ENCODE results near the gene EXOC3. TPM values are rescaled to one million over a fixed set of nuclear protein-coding genes. Genes with fewer than 3 reads are reported as not detected.

Gene EXOC3
- total RNA-seq, 1 experiment from 2014 or later, result 52.4 TPM

DNA sequence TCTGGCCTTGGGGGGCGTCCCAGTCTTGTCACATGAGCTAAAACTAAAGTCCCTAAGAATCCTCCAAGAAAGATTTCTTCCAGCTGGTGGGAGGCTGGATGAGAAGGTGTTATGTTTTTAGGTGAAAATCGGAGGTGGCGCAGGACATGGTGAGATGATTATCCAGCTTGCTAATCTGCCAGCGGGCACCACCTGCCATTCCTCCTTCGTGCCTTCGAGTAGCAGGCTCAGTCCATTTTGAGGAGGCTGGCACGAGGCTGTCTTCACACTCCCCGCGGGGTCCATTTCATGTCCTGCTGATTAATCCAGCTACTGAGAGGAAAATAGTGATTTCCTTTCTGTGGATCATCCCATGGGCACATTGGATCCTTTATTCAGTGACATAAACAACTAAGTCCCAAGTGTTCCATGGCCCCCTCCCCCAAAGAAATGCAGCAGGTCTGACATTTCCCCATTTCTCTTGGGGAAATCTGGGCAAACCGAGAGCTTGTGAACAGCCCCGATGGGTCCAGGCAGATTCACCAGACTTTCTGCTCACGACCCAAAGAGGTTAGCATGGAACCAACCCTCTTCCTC, 38.2 kb upstream of the EXOC3 start:
- no peak for DNase-seq (ENCODE audit: low read depth, low spot score)
- no peak for ATAC-seq
- Histone ChIP-seq H3K4me2 (ENCODE audit: low read length) (no peak overlapping the region), H3K79me2 (ENCODE audit: insufficient read depth, low read length) (no peaks in the 10 kb centered on the region), H3K9ac (ENCODE audit: low read length) (no peak overlapping the region), H3K36me3 (ENCODE audit: control insufficient read depth in 1 of 2, insufficient read depth in 2 of 2, low read length in 2 of 2) (no peaks in the 10 kb centered on the region), H3K27me3 (ENCODE audit: insufficient read depth, low read length) (no peaks in the 10 kb centered on the region), H3K4me1 (ENCODE audit: control insufficient read depth in 1 of 2, insufficient read depth in 2 of 2, low read length in 2 of 2) (peaks cover 9 to 45% of the 10 kb centered on the region in 2 experiments), H3K9me3 (ENCODE audit: control insufficient read depth in 1 of 2, insufficient read depth in 1 of 2, low read depth in 1 of 2, low read length in 2 of 2) (no peaks in the 10 kb centered on the region), H3K4me3 (replicated peaks in 1 of 2; ENCODE audit: low read depth in 1 of 2, low read length in 2 of 2) (no peak overlapping the region), H3K9me2 (ENCODE audit: insufficient read depth) (no peaks in the 10 kb centered on the region), H4K20me1 (ENCODE audit: insufficient read depth) (no peaks in the 10 kb centered on the region), H3K27ac (ENCODE audit: low read depth, low read length) (no peak overlapping the region), H2AFZ (ENCODE audit: low read depth, low read length, poor library complexity, severe bottlenecking) (no peak overlapping the region)
- TF ChIP-seq ZNF274 (IDR thresholded peaks at IDR 0.05; ENCODE audit: low read depth, low read length), result no peak
- TF ChIP-seq, protein P1, sequence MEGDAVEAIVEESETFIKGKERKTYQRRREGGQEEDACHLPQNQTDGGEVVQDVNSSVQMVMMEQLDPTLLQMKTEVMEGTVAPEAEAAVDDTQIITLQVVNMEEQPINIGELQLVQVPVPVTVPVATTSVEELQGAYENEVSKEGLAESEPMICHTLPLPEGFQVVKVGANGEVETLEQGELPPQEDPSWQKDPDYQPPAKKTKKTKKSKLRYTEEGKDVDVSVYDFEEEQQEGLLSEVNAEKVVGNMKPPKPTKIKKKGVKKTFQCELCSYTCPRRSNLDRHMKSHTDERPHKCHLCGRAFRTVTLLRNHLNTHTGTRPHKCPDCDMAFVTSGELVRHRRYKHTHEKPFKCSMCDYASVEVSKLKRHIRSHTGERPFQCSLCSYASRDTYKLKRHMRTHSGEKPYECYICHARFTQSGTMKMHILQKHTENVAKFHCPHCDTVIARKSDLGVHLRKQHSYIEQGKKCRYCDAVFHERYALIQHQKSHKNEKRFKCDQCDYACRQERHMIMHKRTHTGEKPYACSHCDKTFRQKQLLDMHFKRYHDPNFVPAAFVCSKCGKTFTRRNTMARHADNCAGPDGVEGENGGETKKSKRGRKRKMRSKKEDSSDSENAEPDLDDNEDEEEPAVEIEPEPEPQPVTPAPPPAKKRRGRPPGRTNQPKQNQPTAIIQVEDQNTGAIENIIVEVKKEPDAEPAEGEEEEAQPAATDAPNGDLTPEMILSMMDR (IDR thresholded peaks at IDR 0.05 in 2 of 3, conservative IDR thresholded peaks at IDR 0.05 in 1 of 3; ENCODE audit: borderline replicate concordance in 1 of 3, insufficient read depth in 1 of 3, low read depth in 2 of 3, low read length in 2 of 3), result no peak
- ChIA-PET CTCF (interaction anchor here (2.8 kb wide), 1 partner anchor 9 kb away, joined by 18 read pairs; no protein-coding TSS in a partner anchor), POLR2A (no interaction called here), RAD21 (ENCODE audit: low non-redundant PET in 1 of 2, low total read pairs in 2 of 2, uncharacterized antibody in 2 of 2, unreplicated experiment in 2 of 2) (no interaction called here)
- intact Hi-C loops (cut with micrococcal nuclease), result no loop called here
- no TSS peak for BruUV-seq (replicated peaks)

DNA sequence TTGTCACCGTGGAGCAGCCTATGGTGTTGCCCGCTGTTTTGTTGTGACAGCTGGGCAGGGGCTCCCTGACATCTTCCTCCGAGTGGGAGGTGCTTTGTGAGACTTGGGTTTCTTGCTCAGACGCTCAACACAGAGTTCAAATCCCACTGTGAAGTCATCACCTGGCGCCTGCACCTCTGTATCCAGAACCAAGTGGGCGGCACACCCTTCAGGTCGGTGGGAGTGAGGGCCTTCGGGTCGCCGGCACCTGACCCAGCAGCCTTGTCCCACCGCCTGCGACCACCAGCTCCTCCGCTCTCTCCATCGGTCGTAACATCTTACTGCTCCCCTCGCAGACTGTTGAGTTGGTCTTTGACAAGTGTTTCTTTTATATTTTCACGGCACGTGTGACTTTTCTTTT, 37.6 kb upstream of the EXOC3 start:
- TF ChIP-seq YY1 (IDR thresholded peaks at IDR 0.05; ENCODE audit: extremely low read depth, insufficient replicate concordance, low read depth, low read length), result no peak
- intact Hi-C loops (cut with micrococcal nuclease), result no loop called here
- POLR2A ChIA-PET, result no interaction called here
- Histone ChIP-seq H3K27ac (ENCODE audit: low read depth, low read length) (no peak overlapping the region), H4K20me1 (ENCODE audit: insufficient read depth) (no peaks in the 10 kb centered on the region), H3K9ac (ENCODE audit: low read length) (no peak overlapping the region), H3K36me3 (ENCODE audit: control insufficient read depth in 1 of 2, insufficient read depth in 2 of 2, low read length in 2 of 2) (no peaks in the 10 kb centered on the region), H3K79me2 (ENCODE audit: insufficient read depth, low read length) (no peaks in the 10 kb centered on the region), H3K9me2 (ENCODE audit: insufficient read depth) (no peaks in the 10 kb centered on the region), H3K4me2 (ENCODE audit: low read length) (no peak overlapping the region), H3K9me3 (ENCODE audit: control insufficient read depth in 1 of 2, insufficient read depth in 1 of 2, low read depth in 1 of 2, low read length in 2 of 2) (no peaks in the 10 kb centered on the region), H2AFZ (ENCODE audit: low read depth, low read length, poor library complexity, severe bottlenecking) (no peak overlapping the region), H3K4me3 (replicated peaks in 1 of 2; ENCODE audit: low read depth in 1 of 2, low read length in 2 of 2) (no peak overlapping the region), H3K4me1 (ENCODE audit: control insufficient read depth in 1 of 2, insufficient read depth in 2 of 2, low read length in 2 of 2) (peaks cover 4 to 38% of the 10 kb centered on the region in 2 experiments), H3K27me3 (ENCODE audit: insufficient read depth, low read length) (no peaks in the 10 kb centered on the region)
- no peak for ATAC-seq
- BruUV-seq (replicated peaks), result no TSS peak
- CTCF ChIA-PET, result interaction anchor here (2.8 kb wide), 1 partner anchor 8 kb away, joined by 18 read pairs; no protein-coding TSS in a partner anchor
- RAD21 ChIA-PET (ENCODE audit: low non-redundant PET in 1 of 2, low total read pairs in 2 of 2, uncharacterized antibody in 2 of 2, unreplicated experiment in 2 of 2), result no interaction called here
- DNase-seq (ENCODE audit: low read depth, low spot score), result no peak
